HepG2 (cell line): ENCODE data around the gene THSD4. TPM values are rescaled to one million over a fixed set of nuclear protein-coding genes. Genes with fewer than 3 reads are reported as not detected.

Experiments used
- ARID4A ChIP-seq: sonication (generic); formaldehyde crosslinking; IDR thresholded peaks from 2 replicates; pipeline ENCODE4 v1.5.0; 2020; ENCODE audit warnings: mild to moderate bottlenecking, missing genetic modification reagents, borderline replicate concordance
- EED ChIP-seq: sonication (generic); formaldehyde crosslinking; IDR thresholded peaks from 2 replicates; pipeline ENCODE4 v1.5.0; 2020; ENCODE audit warnings: mild to moderate bottlenecking, missing genetic modification reagents
- FOXP1 ChIP-seq, 2 experiments: fragments of 450-650 bp in 1 of 2; IDR thresholded peaks; 2 replicates each; pipeline ENCODE4 v1.6.1; 2017 to 2018; ENCODE audit warnings: antibody characterized with exemption in 1 of 2
- HMGXB3 ChIP-seq: sonication (generic); formaldehyde crosslinking; IDR thresholded peaks from 2 replicates; pipeline ENCODE4 v1.4.0; 2020; ENCODE audit warnings: missing genetic modification reagents, borderline replicate concordance
- HNF4A ChIP-seq: sonication (generic); formaldehyde crosslinking; IDR thresholded peaks from 2 replicates; pipeline ENCODE4 v1.4.0; 2020; ENCODE audit warnings: missing genetic modification reagents
- ISX ChIP-seq: sonication (generic); formaldehyde crosslinking; conservative IDR thresholded peaks from 2 replicates; pipeline ENCODE4 v1.5.0; 2020; ENCODE audit warnings: missing genetic modification reagents
- MBD4 ChIP-seq: IDR thresholded peaks from 2 replicates; pipeline ENCODE4 v1.6.1; 2012; ENCODE audit warnings: low read length, inconsistent platforms, borderline replicate concordance
- MXD1 ChIP-seq: sonication (generic); formaldehyde crosslinking; IDR thresholded peaks from 2 replicates; pipeline ENCODE4 v1.4.0; 2020; ENCODE audit warnings: mild to moderate bottlenecking, missing genetic modification reagents
- SMAD9 ChIP-seq: sonication (generic); formaldehyde crosslinking; IDR thresholded peaks from 2 replicates; pipeline ENCODE4 v1.5.1; 2020; ENCODE audit warnings: mild to moderate bottlenecking, missing genetic modification reagents
- TERF1 ChIP-seq: sonication (generic); formaldehyde crosslinking; IDR thresholded peaks from 2 replicates; pipeline ENCODE4 v1.8.0; 2022; ENCODE audit warnings: mild to moderate bottlenecking, missing genetic modification reagents, moderate library complexity
- ZFX ChIP-seq: sonication (generic); formaldehyde crosslinking; IDR thresholded peaks from 2 replicates; pipeline ENCODE4 v1.4.0; 2020; ENCODE audit warnings: mild to moderate bottlenecking, low read depth, missing genetic modification reagents, moderate library complexity
- ZIK1 ChIP-seq: sonication (generic); formaldehyde crosslinking; IDR thresholded peaks from 2 replicates; pipeline ENCODE4 v1.5.0; 2020; ENCODE audit warnings: mild to moderate bottlenecking, low read depth, missing genetic modification reagents, borderline replicate concordance
- ZNF513 ChIP-seq: sonication (generic); formaldehyde crosslinking; conservative IDR thresholded peaks from 2 replicates; pipeline ENCODE4 v1.5.0; 2020; ENCODE audit warnings: missing genetic modification reagents
- ZSCAN12 ChIP-seq: sonication (generic); formaldehyde crosslinking; IDR thresholded peaks from 2 replicates; pipeline ENCODE4 v1.9.0; 2021; ENCODE audit warnings: mild to moderate bottlenecking, missing genetic modification reagents
- polyA plus RNA-seq, 8 experiments: library from polyadenylated mRNA; depleted of rRNA in 3 of 8; stranded (reverse) in 7 of 8; unstranded in 1 of 8; fragments of >200 nt; fragmentation: Illumina TruSeq in 4 of 8; extraction: Trizol in 4 of 8; gene quantifications; 2 replicates each; pipeline versions ENCODE4 v1.2.1 to v1.2.3, GENCODE V29; 2011 to 2016; ENCODE audit warnings: low read depth in 4 of 8, missing spikeins in 1 of 8, mixed read lengths in 1 of 8; ENCODE audit not compliant: insufficient read depth in 1 of 8
- total RNA-seq, 5 experiments: library from RNA; depleted of rRNA; stranded (reverse); fragments of >200 nt; fragmentation: Illumina TruSeq; extraction: Trizol; gene quantifications; 2 replicates each; pipeline ENCODE4 v1.2.3, GENCODE V29; 2016; ENCODE audit warnings: low read depth in 1 of 5

THSD4 gene
- total and polyA plus RNA-seq, 2 of the 13 experiments (the other 11 are each of a cell fraction or from before 2014, with no cell fraction given), result 0.07 to 0.21 TPM

GRCh38 chr15:71747128-71748083 lies 632.1 kb downstream of the THSD4 start (continued):
- TF ChIP-seq ARID4A, result no peak
- TF ChIP-seq TERF1 (CRISPR knock-in tag), result no peak
- no peak for TF ChIP-seq ISX
- TF ChIP-seq EED (CRISPR knock-in tag), result no peak
- no peak for TF ChIP-seq ZIK1 (CRISPR knock-in tag)
- TF ChIP-seq ZNF513 (CRISPR knock-in tag), result no peak
- TF ChIP-seq HMGXB3 (CRISPR knock-in tag), result no peak
- no peak for TF ChIP-seq MXD1 (CRISPR knock-in tag)
- TF ChIP-seq FOXP1 (IDR thresholded peaks at IDR 0.05), result no peak
- peak; percentile 89 for TF ChIP-seq FOXP1 (CRISPR knock-in tag; IDR thresholded peaks at IDR 0.05)
- TF ChIP-seq MBD4, result no peak
- TF ChIP-seq HNF4A (CRISPR knock-in tag), result no peak
- no peak for TF ChIP-seq ZFX (CRISPR knock-in tag)
- TF ChIP-seq ZSCAN12 (CRISPR knock-in tag), result no peak
- TF ChIP-seq SMAD9, result no peak
